ENCODE data around the gene PVALEF. TPM values are rescaled to one million over a fixed set of nuclear protein-coding genes. Genes with fewer than 3 reads are reported as not detected.

Gene PVALEF
- total RNA-seq, 1 donor from 2014 or later = not detected

DNA sequence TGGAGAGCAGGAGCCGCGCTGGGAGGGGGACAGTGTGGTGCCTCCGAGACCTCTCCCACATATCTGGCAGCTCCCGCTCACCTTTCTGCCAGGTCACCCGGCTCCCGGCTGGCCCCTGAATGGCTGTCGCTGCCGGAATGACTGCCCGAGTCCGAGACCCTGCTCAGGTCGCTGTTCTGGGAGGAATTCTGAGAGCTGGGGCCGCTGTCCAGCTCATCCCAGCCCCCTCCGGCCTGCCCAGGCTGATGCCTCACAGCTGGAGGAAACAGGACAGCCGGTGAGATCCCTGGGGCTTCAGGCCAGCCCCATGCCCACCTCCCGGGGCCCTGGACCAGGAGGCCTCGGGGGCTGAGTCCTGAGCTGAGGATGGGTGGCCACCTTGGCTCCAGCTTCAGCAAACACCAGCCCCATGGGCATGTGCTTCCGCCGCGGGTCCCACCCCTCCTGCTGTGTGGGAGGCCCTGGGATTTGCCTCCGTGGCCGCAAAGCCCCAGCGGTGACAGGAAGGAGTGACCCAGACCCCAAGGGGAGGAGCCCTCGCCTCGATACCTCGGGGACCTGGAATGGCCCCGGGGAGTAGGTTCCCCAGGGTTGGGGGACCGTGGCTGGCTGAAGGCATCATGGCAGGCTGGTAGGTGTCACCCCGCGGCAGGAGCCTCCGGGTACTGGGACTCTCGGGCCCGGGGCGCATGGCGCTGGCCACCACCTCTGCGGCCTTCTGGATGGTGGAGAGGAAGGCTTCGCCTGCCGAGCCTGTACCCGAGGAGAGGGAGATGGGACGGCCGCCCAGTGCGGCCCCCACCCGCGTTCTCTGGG, 66.7 kb downstream of the PVALEF start:
- DNase-seq (ENCODE audit: extremely low read depth, low read depth, low spot score) = no peak

Other genes with a start within 250 kb of the PVALEF start
- gene CHMP6, start 173.7 kb upstream of the PVALEF start, total RNA-seq = 35.2 and 46.8 TPM in 2 replicates
- 22.0 and 30.6 TPM in 2 replicates for gene BAIAP2, start 130.4 kb upstream of the PVALEF start, total RNA-seq
- gene AATK, start 714 bp downstream of the PVALEF start, total RNA-seq = 7.3 and 8.9 TPM in 2 replicates
- gene CEP131, start 57.5 kb downstream of the PVALEF start, total RNA-seq = 14.6 and 15.2 TPM in 2 replicates
- 30.2 and 53.8 TPM in 2 replicates for gene TEPSIN, start 73.5 kb downstream of the PVALEF start, total RNA-seq
- 32.4 and 87.1 TPM in 2 replicates for gene NDUFAF8, start 73.8 kb downstream of the PVALEF start, total RNA-seq
- gene SLC38A10, start 129.8 kb downstream of the PVALEF start, total RNA-seq = 113 and 162 TPM in 2 replicates
- 19.3 and 30.5 TPM in 2 replicates for gene BAHCC1, start 229.9 kb downstream of the PVALEF start, total RNA-seq